GM21737 (cell line): ENCODE measurements around the gene SKIL.
A peak's percentile ranks its signal among the peaks of the same experiment; 100 is the strongest.

Source experiments
- ATAC-seq: cut with Tn5 transposase; IDR thresholded peaks from one replicate; pipeline ENCODE4 v1.9.1; 2021; ENCODE audit warnings: mild to moderate bottlenecking, moderate library complexity; ENCODE audit not compliant: unreplicated experiment

The SKIL gene

DNA sequence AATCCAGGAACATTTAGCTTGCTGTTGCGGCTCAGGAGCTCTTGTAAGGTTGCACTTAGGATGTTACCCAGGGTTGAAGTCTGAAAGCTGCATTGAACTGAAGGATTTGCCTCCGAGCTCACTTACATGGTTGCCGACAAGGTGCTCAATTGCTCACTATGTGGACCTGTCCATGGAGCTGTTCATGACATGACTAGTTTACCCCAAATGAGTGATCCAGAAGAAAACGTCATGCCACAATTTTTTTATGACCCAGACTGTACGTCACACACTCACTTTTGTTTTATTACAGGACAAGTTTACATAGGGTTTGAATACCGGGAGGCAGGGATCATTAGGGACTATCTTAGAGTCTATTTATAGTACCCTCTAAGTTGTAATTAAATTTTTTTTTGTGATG lies 40.2 kb downstream of the SKIL start:
- no peak for ATAC-seq

DNA sequence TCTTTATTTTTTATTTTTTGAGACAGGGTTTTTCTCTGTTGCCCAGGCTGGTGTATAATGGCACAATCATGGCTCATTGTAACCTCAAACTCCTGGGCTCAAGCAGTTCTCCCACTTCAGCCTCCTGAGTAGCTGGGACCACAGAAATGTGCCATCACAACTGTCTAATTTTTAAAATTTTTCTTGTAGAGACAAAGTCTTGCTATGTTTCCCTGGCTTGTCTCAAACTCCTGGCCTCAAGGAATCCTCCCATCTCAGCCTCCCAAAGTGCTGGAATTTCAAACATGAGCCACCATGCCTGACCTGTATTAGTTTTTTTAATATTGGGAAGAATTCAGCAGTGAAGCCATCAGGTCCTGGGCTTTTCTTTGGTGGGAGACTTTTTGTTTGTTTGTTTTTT lies 47.6 kb downstream of the SKIL start:
- no peak for ATAC-seq

DNA sequence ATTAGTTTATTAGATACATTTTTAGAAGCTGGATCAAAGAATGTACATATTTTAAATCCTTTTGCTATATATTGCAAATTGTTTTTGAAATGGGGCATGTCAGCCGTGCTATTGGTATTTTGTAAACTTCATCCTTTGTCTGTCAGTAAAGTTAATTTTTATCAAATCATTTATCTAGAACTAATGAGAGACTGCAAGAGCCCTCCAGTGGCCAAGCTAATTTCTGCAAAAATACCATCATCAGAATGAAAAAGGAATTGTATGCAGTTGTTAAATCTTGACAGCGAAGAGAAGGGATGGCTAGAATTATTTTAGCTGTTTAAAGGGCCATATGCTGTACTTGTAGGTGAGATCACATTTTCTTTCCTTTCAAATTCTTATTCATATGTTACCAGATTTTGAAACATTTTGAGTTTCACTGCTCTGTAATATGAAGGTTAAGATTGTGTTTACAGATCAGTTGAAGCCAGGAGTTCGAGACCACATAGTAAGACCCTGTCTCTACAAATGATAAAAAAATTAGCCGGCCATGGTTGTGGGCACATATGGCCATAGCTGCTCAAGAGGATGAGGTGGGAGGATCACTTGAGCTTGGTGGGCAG lies 53.0 kb downstream of the SKIL start:
- no peak for ATAC-seq

DNA sequence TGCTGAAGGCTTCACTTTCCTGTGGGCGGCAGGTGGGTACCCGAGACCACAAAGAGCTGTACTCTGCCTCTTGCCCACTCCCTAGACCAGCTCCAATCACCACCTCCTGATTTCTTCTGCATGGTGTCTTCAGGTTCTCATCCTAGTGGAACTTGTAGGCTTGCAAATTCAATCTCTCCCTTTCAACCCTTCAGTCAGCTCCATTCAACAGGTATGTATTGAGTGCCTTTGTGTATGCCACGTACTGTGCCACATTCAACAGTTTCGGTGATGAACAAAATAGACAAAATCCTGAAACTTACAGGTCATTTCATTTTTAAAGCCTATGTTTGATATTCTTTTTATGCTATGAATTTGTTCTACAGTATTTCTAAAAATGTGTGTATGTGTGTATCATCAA lies 55.8 kb downstream of the SKIL start:
- ATAC-seq = no peak

DNA sequence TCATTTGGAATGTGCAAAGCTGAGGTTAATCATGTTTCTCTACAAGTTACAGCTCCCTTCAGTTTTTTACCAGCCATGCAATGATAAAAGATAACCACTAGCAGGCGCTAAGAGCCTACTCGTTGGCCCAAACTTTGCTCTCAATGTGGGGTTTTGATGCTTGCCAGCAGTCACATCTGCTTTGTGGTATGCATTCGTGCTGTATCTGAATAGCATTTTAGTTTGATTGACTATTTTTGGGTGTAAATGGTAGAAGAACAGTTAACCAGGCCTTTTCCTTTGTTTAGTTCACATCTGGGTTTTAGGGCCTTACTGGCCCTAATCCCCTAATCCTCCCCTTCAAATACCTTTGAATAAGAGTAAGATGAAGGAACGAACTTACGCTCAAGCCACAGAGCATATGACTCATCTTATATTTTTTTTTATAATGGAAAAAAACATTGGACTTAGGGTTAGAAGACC lies 56.7 kb downstream of the SKIL start:
- ATAC-seq = peak; percentile 50

DNA sequence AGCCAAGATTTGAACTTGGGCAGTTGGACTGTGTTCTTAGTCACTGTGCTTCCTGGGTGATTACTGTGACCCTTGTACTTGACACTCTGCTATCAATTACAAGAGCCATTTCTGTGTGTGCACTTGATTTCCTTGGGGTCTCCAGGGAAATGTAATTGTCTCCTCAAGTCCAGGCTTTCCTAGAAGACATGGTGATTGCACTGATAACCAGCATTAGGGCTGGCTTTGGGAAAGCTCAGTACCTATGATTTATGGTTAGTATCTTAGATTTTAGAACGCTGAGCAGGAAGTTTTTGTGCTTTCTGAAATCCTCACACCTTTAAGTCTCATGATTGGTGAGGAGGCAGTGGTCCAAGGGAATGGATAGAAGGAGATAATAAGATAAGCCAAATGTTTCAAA lies 59.6 kb downstream of the SKIL start:
- no peak for ATAC-seq

DNA sequence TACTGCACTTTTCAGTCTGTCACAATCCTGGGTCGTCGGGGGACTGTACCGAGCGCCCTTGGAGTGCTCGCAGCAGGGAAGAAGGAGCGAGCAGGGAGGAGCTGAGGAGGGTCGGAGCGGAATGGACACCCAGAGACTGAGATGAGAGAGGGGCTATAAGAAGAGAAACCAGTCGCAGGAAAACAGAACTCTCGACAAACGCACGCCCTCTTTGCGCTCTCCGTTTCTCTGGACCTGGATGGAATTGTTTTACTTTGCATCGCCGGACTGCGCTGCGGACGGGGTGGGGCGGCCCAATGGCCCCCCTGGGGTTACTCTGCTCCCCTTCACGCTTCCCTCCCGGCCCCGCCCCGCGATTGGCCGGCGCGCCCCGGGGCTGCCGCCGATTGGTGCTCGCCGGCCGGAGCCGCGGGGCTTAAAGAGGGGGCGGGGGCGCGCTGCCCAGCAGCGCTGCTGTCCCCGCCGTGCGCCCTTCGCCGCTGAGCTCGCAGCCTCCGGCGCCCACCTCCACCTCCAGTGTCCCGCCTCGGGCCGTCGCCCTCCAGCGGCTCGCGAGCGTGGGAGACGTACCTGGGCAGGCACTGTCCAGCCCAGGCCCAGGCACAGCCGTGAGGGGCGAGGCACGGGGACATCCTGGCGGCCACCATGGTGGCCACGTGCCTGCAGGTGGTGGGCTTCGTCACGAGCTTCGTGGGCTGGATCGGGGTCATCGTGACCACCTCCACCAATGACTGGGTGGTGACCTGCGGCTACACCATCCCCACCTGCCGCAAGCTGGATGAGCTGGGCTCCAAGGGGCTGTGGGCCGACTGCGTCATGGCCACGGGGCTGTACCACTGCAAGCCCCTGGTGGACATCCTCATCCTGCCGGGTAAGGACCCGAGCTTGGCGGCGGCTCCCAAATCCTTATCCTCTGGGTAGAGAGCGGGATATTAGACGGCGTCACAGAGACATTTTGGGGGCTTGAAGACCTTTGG lies 61.2 kb downstream of the SKIL start, which contains the start of gene CLDN11:
TSS of gene CLDN11 (plus strand) at position 447 of the 977 bp plus-strand sequence. CDS start at position 646, 199 bp downstream.
- no peak for ATAC-seq

DNA sequence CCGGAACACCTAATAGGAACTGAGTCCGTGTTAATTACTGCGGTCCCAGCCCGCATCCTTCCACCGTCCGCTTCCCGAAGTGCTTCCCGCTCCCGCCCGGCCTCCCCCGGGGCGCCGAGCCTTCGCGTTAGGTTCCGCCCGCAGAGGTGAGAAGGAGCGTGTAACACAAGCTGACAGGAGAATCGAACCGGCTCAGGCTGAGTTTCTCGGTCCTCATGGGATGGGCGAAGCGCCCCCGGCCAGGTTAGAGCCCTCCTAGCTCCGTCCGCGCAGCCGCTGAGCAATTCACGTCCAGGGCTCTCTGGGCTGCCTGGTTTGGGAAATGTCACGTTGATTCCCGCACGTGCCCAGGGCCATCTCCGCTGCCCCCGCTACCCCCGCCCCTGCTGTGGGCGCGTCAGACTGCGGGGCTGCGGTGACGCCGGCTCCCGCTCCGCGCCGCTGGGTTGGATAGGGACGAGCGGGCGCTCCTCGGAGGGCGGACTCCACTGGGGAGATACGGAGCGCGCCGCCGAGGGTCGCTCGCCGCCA lies 62.1 kb downstream of the SKIL start:
- ATAC-seq = no peak

DNA sequence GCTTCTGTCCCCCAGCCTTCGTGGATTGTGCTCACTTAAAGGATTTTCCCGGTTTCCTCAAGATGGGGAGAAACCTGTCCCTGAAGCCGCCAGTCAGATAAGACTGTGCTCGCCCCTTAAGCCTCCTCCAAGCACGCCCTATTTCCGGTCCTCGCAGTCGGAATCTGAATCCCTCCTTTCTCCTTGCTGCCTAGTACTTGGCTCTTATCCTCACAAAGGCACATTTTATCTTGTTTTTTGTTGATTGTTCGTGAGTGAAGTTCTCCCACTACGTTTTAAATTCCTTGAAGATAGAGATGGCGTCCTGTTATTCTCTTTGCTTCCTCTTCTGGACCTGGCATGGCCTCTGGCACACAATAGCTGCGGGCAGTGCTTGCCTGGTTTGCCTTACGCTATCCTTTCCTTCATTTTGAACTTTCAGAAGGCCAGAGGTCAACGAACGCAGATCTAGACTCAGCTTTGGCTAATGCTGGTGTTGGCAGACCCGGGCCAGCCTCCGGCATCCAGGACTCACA lies 62.8 kb downstream of the SKIL start:
- no peak for ATAC-seq

DNA sequence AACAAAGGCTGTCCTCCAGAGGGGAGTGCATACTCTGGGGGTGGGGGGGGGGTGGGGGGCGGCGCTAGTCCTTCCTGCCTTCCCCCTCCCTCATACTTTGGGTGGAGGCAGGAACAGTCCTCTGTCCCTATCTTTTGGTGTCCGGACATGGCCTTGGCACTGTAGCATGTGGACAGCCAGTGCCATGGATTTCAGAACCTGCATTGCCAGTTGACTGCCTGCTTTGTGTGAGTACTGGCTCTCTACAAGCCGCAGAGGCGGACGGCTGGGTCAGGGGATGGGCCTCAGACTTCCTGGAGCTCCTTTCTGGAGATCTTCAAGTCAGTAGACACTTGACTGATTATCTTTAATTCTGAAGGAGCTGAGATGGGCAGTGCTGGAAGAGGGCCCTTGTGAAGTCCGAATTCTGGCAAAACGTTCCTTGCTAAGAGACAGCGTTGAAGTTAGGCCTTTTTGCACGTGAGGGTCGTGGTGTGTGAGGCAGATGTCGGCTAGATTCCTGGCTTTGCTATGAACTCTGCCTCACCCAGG lies 63.7 kb downstream of the SKIL start:
- no peak for ATAC-seq

DNA sequence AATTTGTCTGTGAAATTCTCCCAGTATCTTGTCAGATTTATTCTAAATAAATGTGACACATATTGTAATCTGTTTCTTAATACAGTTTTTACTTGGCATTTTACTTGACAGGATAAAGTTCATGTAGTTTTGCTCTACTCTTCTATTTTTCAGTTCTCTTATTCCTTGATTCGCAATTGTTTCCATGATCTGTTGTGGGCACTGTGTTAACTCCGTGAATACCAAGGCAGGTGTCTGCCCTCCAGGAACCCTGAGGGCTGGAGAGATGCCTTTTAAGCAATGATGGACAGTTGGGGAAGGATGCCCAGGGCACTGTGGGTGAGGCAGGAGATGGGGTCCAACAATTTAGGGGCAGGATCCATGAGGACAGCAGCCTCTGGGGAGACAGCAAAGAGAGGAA lies 64.2 kb downstream of the SKIL start:
- ATAC-seq = no peak

DNA sequence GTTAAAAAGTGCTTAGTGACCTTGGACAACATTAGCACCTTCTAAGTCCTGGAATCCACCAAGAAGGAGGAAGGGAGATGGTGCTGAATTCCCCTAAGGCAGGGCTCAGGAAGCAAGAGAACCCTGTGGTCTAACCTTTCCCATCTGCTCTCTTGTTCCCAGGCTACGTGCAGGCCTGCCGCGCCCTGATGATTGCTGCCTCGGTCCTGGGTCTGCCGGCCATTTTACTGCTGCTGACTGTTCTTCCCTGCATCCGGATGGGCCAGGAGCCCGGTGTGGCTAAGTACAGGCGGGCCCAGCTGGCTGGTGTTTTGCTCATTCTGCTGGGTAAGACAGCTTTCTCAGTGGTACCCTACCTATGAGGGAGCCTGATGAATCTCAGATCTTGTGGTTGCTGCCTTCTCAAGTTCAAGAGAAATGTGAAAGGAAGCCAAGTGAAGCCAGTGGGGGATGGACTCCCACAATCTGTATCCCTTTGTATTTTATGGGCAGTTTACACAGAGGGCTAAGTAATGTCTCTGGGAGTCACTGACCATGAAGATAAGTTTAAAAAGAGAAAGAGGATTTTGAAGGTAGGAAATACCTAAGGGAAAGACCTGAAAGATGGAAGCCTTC lies 65.6 kb downstream of the SKIL start:
- ATAC-seq = no peak

DNA sequence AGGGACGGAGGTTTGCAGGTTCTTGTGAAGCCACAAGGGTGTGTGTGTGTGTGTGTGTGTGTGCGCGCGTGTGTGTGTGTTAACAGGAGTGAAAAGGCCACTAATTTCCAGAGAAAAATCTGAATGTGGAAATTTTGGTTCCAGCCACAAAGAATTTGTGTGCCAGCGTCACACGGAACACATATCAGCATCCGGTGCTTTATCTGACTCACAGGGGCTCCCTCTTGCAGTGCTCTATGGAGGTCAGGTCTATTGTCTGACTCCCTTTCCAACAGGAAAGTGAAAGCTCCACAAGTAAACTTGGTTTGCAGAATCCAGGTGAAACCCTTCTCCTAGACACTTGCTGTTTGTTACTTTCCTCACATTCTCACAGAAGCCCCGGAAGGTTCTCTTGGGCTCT lies 67.4 kb downstream of the SKIL start:
- no peak for ATAC-seq

DNA sequence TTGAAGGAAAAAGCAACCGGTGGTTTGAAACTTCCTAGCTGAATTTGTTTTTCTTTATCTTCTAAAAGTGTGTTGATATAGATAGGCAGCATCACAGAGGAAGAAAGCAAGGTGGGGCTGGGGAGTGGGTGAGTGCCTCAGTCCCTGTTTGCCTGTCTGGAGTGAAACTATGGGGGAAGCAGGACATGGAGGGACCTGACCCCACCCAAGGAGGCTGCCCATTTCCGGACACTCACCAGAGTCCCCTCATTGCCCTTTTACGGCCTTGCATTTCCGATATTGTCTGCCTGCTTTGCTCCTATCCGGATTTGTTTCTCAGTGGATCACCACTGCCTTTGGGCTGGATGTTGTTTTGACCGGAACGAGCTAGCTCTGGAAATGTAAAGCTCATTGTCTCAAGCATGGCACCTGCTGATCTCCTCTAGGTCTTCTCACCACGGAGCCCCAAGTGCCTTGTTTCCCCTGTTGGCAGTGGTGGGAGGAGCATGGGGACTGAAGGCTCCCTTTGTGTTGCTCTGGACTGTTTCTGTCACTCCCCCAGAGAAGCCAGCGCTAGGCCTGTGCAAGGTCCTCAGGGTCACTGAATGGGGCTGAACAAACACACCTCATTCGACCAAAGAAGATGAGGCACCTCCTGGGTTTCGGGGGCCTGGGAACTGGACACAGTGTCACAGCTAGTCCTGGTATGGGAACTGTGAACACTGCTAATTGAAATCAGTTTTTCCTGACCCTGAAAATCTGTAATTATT lies 68.2 kb downstream of the SKIL start:
- no peak for ATAC-seq

DNA sequence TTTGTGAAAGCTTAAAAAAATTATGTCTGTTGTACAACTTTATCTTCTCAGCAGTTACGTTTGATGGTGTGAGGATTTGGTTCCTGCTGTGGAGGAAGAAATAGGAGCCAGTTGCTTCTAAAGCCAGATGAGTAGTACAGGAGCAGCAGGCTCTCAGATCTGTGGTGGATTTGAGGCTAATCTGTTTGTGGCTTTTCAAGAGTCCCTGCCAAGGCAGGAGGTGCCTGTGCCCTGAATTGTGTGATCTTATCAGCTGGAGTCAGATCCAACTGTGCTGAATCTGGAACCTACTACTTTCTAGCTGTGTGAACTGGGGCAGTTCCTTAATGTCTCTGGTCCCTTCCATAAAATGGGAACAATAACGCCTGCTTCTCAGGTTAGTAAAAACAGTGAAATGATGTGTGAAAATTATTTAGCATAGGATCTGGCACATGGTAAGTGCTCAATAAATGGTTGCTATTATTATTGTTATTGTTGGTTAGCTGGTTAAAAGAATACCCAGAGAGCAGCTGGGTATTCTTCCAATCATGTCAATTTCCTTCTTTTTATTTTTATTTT lies 68.8 kb downstream of the SKIL start:
- ATAC-seq = no peak

DNA sequence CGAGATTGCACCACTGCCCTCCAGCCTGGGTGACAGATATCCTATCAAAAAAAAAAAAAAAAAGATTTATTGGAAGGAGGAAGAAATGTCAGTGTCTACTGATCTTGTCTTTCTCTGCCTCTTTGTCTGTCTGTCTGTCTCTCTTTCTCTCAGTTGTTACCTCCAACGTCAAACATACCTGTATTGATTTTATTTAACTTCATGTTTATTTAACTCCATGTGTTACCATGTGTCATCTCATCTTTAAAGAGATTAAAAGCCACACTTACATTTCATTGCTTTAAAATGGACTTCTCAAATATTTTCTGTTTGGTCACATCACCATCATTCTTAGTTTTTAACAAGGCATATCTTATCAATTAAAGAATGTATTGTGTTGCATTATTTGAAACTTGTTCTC lies 70.6 kb downstream of the SKIL start:
- ATAC-seq = no peak

DNA sequence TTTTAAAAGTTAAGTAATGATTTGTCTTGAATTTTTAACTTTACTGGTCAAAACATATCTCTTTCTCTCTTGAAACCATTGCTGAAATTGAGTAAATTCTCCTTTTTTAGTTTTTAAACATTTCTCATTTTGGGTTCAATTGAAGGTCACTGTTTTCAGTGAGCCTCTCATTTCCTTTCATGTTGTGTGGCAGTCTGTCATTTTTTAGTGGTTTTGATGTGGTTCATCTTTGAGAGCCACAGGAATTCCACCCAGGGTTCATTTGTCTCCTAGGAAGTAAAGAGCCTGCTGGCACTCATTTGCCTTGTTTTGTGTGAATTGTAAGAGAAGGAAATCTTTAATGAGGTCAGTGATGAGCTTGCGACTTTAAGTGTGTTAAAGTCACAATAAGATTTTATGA lies 71.5 kb downstream of the SKIL start:
- ATAC-seq = no peak

DNA sequence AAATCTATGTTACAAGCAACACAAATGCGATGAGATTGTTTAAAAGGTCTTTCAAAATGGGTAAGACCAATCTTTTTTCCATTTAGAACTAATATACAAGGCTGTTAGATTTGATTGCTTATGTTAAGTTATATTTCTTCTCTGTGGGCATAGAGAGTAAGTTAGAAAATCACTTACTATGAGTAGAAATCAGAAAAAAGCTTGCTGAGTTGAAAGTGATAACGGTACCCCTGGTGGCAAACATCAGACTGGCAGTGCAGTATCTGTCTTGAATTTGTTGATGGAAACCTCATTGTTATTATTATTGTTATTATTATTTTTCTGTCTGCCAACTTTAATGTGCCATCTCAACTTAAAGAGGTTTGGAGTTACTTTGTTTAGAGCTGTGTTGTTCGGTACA lies 73.5 kb downstream of the SKIL start:
- no peak for ATAC-seq

DNA sequence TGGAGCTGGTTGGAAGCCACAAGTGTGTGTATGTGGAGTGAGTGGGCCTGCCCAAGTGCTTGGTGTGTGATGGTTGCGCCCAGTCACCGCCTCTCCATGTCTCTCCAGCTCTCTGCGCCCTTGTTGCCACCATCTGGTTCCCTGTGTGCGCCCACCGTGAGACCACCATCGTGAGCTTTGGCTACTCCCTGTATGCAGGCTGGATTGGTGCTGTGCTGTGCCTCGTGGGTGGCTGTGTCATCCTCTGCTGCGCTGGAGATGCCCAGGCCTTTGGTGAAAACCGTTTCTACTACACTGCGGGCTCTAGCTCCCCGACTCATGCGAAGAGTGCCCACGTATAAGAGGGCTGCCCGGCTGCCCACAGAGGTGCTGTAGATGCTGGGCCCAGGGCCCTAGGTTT lies 74.9 kb downstream of the SKIL start:
- no peak for ATAC-seq

DNA sequence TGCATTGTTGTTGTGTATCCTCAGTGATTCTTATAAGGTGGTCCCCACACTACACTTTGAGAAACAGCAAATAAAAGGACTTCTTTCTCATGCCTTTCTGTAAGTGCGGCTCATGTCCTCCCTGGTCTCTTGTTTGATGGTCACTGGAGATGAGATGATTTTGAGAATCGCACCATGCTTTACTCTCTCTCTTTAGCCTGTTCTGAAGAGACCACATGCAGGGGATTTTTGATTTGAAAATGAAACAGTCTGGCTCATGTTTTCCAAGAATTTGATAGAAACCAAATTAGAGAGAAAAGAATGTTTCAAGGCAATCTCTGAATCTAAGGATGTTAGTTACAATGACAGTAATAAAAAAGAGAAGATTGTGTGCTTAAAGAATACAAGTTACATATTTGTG lies 79.2 kb downstream of the SKIL start:
- ATAC-seq = no peak
